GM12878 (cell line): ENCODE results near the gene MUC5AC. TPM values are rescaled to one million over a fixed set of nuclear protein-coding genes. Genes with fewer than 3 reads are reported as not detected.

Experiments used
- ATAC-seq: fragments of 200-7000 bp; cut with Tn5 transposase; 3 replicates; pipeline ENCODE4 v1.9.1; 2020; ENCODE audit warnings: mild to moderate bottlenecking, moderate library complexity
- BruUV-seq: library from RNA; stranded (reverse); fragments of 400-500 nt; replicated peaks from 2 replicates; lab custom pipeline; 2021; lab: Mats Ljungman, UMichigan
- CTCF ChIA-PET: fragments of 300-600 bp; sonication (Branson Sonifier 250); formaldehyde crosslinking; extraction: SDS; loops from one replicate; lab custom pipeline; 2021; ENCODE audit warnings: inconsistent platforms; lab: Yijun Ruan, JAX
- POLR2A ChIA-PET: fragments of 350-600 bp; formaldehyde crosslinking; extraction: SDS; loops from one replicate; lab custom pipeline; 2021; ENCODE audit warnings: inconsistent platforms; lab: Charles Lee
- RAD21 ChIA-PET: fragments of 300-600 bp; sonication (Branson Sonifier 250); formaldehyde crosslinking; loops from one replicate; lab custom pipeline; 2023; ENCODE audit warnings: antibody characterized with exemption; ENCODE audit not compliant: unreplicated experiment; lab: Charles Lee
- SMC1A ChIA-PET: fragments of 300-600 bp; sonication (Branson Sonifier 250); formaldehyde crosslinking; loops from one replicate; lab custom pipeline; 2023; ENCODE audit not compliant: unreplicated experiment, uncharacterized antibody; lab: Charles Lee
- DNase-seq: peaks from one replicate; pipeline ENCODE4 v3.0.0-alpha.2; 2011; ENCODE audit warnings: low read depth, low spot score
- FAIRE-seq: peaks from 3 replicates; lab custom pipeline; 2011; peaks lifted over from hg19 to GRCh38; lab: Jason Lieb, UNC
- H2AFZ ChIP-seq: 2 replicates; pipeline ENCODE4 v1.6.0; 2011; ENCODE audit warnings: low read depth, low read length, control low read depth; ENCODE audit not compliant: control insufficient read depth
- H3K27ac ChIP-seq: 2 replicates; pipeline ENCODE4 v1.5.1; 2011; ENCODE audit warnings: control low read depth; ENCODE audit not compliant: control insufficient read depth, insufficient read depth
- H3K27me3 ChIP-seq, 2 experiments: replicated peaks in 1 of 2; 2 replicates each; pipeline versions ENCODE4 v1.6.0 to v1.6.1; 2011; ENCODE audit warnings: low read length in 1 of 2; ENCODE audit not compliant: control insufficient read depth in 2 of 2, insufficient read depth in 2 of 2
- H3K36me3 ChIP-seq, 2 experiments: 2 replicates each; pipeline ENCODE4 v1.5.1; 2011; ENCODE audit warnings: low read length in 1 of 2; ENCODE audit not compliant: control insufficient read depth in 2 of 2, insufficient read depth in 2 of 2
- H3K4me1 ChIP-seq: 2 replicates; pipeline ENCODE4 v1.6.1; 2011; ENCODE audit warnings: mild to moderate bottlenecking, low read length, moderate library complexity, mixed read lengths; ENCODE audit not compliant: control insufficient read depth, insufficient read depth
- H3K4me2 ChIP-seq: 2 replicates; pipeline ENCODE4 v1.6.0; 2011; ENCODE audit warnings: control low read depth; ENCODE audit not compliant: control insufficient read depth, insufficient read depth
- H3K4me3 ChIP-seq: fragments of 200-600 bp; sonication (generic); 2 replicates; pipeline ENCODE4 v1.5.1; 2016
- H3K79me2 ChIP-seq: 2 replicates; pipeline ENCODE4 v1.6.0; 2011; ENCODE audit warnings: low read length; ENCODE audit not compliant: control insufficient read depth, insufficient read depth
- H3K9ac ChIP-seq: 2 replicates; pipeline ENCODE4 v1.8.0; 2011; ENCODE audit warnings: low read length, control low read depth, mixed read lengths; ENCODE audit not compliant: control insufficient read depth, insufficient read depth
- H3K9me3 ChIP-seq: replicated peaks from 3 replicates; pipeline ENCODE4 v1.5.1; 2011; ENCODE audit warnings: mild to moderate bottlenecking, low read length; ENCODE audit not compliant: control insufficient read depth, insufficient read depth
- H4K20me1 ChIP-seq: 2 replicates; pipeline ENCODE4 v1.6.0; 2011; ENCODE audit not compliant: control insufficient read depth, insufficient read depth
- ATF3 ChIP-seq: IDR thresholded peaks from 2 replicates; pipeline ENCODE4 v1.6.1; 2011; ENCODE audit warnings: low read depth, mild to moderate bottlenecking, low read length, moderate library complexity, borderline replicate concordance; ENCODE audit errors: extremely low read depth
- CEBPZ ChIP-seq: fragments of 150-350 bp; IDR thresholded peaks from 2 replicates; pipeline ENCODE4 v1.6.1; 2016; ENCODE audit warnings: low read depth, low read length
- CHD2 ChIP-seq: IDR thresholded peaks from 2 replicates; pipeline ENCODE4 v1.6.1; 2011; ENCODE audit warnings: low read depth, low read length, improper control_type of control experiment, borderline replicate concordance
- ESRRA ChIP-seq: IDR thresholded peaks from 2 replicates; pipeline ENCODE4 v1.6.1; 2012; ENCODE audit warnings: mild to moderate bottlenecking, low read length, improper control_type of control experiment
- IKZF1 ChIP-seq: fragments of 450-650 bp; conservative IDR thresholded peaks from 2 replicates; pipeline ENCODE4 v1.6.1; 2017; ENCODE audit warnings: antibody characterized with exemption, mild to moderate bottlenecking
- KLF5 ChIP-seq: fragments of 450-650 bp; IDR thresholded peaks from 2 replicates; pipeline ENCODE4 v1.6.1; 2014; ENCODE audit warnings: mild to moderate bottlenecking; ENCODE audit not compliant: partially characterized antibody
- NKRF ChIP-seq: fragments of 450-650 bp; conservative IDR thresholded peaks from 2 replicates; pipeline ENCODE4 v1.6.1; 2017; ENCODE audit warnings: mild to moderate bottlenecking, moderate library complexity
- POLR2AphosphoS2 ChIP-seq: IDR thresholded peaks from 2 replicates; pipeline ENCODE4 v1.6.1; 2011; ENCODE audit warnings: low read depth, mild to moderate bottlenecking, low read length, improper control_type of control experiment, moderate library complexity
- RAD51 ChIP-seq: fragments of 450-650 bp; IDR thresholded peaks from 2 replicates; pipeline ENCODE4 v1.6.1; 2016; ENCODE audit warnings: moderate library complexity, mild to moderate bottlenecking, inconsistent platforms
- STAT1 ChIP-seq: fragments of 450-650 bp; conservative IDR thresholded peaks from 2 replicates; pipeline ENCODE4 v1.6.1; 2014; ENCODE audit warnings: antibody characterized with exemption, mild to moderate bottlenecking
- SUPT20H ChIP-seq: IDR thresholded peaks from 2 replicates; pipeline ENCODE4 v1.6.1; 2011; ENCODE audit warnings: low read depth, mild to moderate bottlenecking, low read length, moderate library complexity, borderline replicate concordance; ENCODE audit not compliant: control insufficient read depth
- TBL1XR1 ChIP-seq: IDR thresholded peaks from 2 replicates; pipeline ENCODE4 v1.6.1; 2012; ENCODE audit warnings: low read depth, low read length, improper control_type of control experiment
- USF2 ChIP-seq: IDR thresholded peaks from 2 replicates; pipeline ENCODE4 v1.6.1; 2011; ENCODE audit warnings: low read depth, low read length, improper control_type of control experiment, borderline replicate concordance
- WRNIP1 ChIP-seq: IDR thresholded peaks from 2 replicates; pipeline ENCODE4 v1.6.1; 2011; ENCODE audit warnings: low read depth, low read length, improper control_type of control experiment, borderline replicate concordance
- ZNF384 ChIP-seq: IDR thresholded peaks from 2 replicates; pipeline ENCODE4 v1.6.1; 2012; ENCODE audit warnings: low read depth, mild to moderate bottlenecking, low read length, improper control_type of control experiment, borderline replicate concordance
- WGBS: methylation state at CpG from one replicate; pipeline ENCODE4 v1.1.6; 2016; ENCODE audit warnings: low lambda C conversion rate; ENCODE audit not compliant: insufficient replicate concordance, insufficient coverage; ENCODE audit errors: missing lambda C conversion rate; 5-methylcytosine and 5-hydroxymethylcytosine counted together
- in situ Hi-C: fragments of 300-500 bp; cut with MboI; formaldehyde crosslinking; loops from 9 replicates; pipeline ENCODE4 v1.14.3; 2018; ENCODE audit warnings: mixed read lengths
- intact Hi-C: fragments of 100-400 bp; cut with micrococcal nuclease; formaldehyde crosslinking; loops from one replicate; pipeline ENCODE4 v1.14.2; 2022; ENCODE audit not compliant: unreplicated experiment
- polyA plus RNA-seq, 11 experiments: library from polyadenylated mRNA; depleted of rRNA in 4 of 11; unstranded in 6 of 11; stranded (reverse) in 5 of 11; fragments of >200 nt; fragmentation: Nextera tagmentation in 4 of 11; fragmentation: Illumina TruSeq in 1 of 11; extraction: Ambion mirVana in 4 of 11; extraction: Trizol in 1 of 11; gene quantifications; 1 replicate in 1 of 11; 2 replicates in 10 of 11; pipeline versions ENCODE4 v1.2.1 to v1.2.3, GENCODE V29; 2011 to 2016; ENCODE audit warnings: inconsistent platforms in 2 of 11, missing spikeins in 2 of 11, low read depth in 1 of 11
- total RNA-seq, 4 experiments: library from RNA; depleted of rRNA in 3 of 4; stranded (reverse); fragments of >200 nt in 3 of 4; fragmentation: Illumina TruSeq in 1 of 4; extraction: Trizol in 1 of 4; gene quantifications; 2 replicates each; pipeline versions ENCODE4 v1.2.1 to v1.2.3, GENCODE V29; 2013 to 2021
- TF ChIP-seq, protein P1 (sequence below): IDR thresholded peaks from 2 replicates; pipeline ENCODE4 v1.6.1; 2011; ENCODE audit warnings: mild to moderate bottlenecking, low read depth, low read length, moderate library complexity; ENCODE audit not compliant: insufficient replicate concordance

The MUC5AC gene
- total and polyA plus RNA-seq, 10 of the 15 experiments (the other 5 are each of a cell fraction or from before 2014, with no cell fraction given): under 0.01 to 0.01 TPM; not detected in 8

DNA sequence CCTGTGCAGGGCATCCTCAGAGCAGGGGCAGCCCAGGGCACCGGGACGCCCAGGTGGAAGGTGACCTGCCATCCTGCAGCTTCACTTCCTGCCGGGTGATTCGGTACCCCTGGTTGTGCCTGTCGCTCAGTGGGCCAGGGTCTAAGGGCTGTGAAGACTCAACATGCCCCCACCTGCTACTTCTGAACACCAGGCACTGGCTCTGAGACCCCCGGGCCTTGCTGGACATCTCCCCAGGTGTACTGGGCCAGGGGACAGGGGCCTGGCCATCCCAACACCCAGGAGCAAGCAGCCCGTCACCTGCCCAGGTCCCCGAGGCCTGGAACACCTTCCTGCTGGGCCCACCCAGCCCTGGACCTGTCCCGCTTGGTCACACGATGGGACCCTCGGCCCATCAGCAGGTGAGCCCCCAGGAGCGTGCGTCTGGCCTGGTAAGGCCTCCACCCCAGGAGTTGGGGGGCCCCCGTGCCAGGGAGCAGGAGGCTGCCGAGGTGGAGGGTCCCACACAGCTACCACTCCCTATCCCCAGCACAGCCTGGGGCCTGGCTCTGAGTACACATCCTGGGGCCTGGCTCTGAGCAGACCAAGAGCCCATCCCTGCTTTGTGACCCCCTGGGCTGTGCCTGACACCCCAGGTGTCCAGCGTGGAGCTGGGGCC is 61.2 kb downstream of the MUC5AC start:
- no peaks in the 10 kb centered on the region for H3K27me3 ChIP-seq
- H3K79me2 ChIP-seq: no peaks in the 10 kb centered on the region
- H4K20me1 ChIP-seq: no peaks in the 10 kb centered on the region
- in situ Hi-C loops: no loop called here
- H3K9me3 ChIP-seq: no peaks in the 10 kb centered on the region
- no peak overlapping the region for H2AFZ ChIP-seq
- WGBS: 37% methylated on average over 16 of the region's 16 CpGs
- no peaks in the 10 kb centered on the region for H3K36me3 ChIP-seq
- ChIA-PET RAD21 (no interaction called here), POLR2A (no interaction called here), CTCF (no interaction called here), SMC1A (no interaction called here)
- FAIRE-seq (no peak), DNase-seq (no peak), ATAC-seq (no peak)
- H3K4me2 ChIP-seq: no peak overlapping the region
- no TSS peak for BruUV-seq
- H3K9ac ChIP-seq: no peak overlapping the region
- no peak overlapping the region for H3K27ac ChIP-seq
- H3K4me1 ChIP-seq: no peaks in the 10 kb centered on the region
- intact Hi-C loops: no loop called here
- no peak overlapping the region for H3K4me3 ChIP-seq
- no peak for TF ChIP-seq KLF5
- no peak for TF ChIP-seq STAT1
- TF ChIP-seq ESRRA: no peak
- no peak for TF ChIP-seq CHD2
- no peak for TF ChIP-seq TBL1XR1
- TF ChIP-seq SUPT20H: no peak
- no peak for TF ChIP-seq ZNF384
- TF ChIP-seq USF2: no peak
- no peak for TF ChIP-seq WRNIP1
- TF ChIP-seq POLR2AphosphoS2: no peak
- TF ChIP-seq RAD51: no peak
- TF ChIP-seq, protein P1, sequence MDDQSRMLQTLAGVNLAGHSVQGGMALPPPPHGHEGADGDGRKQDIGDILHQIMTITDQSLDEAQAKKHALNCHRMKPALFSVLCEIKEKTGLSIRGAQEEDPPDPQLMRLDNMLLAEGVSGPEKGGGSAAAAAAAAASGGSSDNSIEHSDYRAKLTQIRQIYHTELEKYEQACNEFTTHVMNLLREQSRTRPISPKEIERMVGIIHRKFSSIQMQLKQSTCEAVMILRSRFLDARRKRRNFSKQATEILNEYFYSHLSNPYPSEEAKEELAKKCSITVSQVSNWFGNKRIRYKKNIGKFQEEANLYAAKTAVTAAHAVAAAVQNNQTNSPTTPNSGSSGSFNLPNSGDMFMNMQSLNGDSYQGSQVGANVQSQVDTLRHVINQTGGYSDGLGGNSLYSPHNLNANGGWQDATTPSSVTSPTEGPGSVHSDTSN: no peak
- TF ChIP-seq ATF3: no peak
- no peak for TF ChIP-seq IKZF1
- TF ChIP-seq CEBPZ: no peak
- TF ChIP-seq NKRF: no peak
